GM18909 (cell line): ENCODE results near the gene TNK1.

Experiments used
- ATAC-seq: cut with Tn5 transposase; IDR thresholded peaks from one replicate; pipeline ENCODE4 v1.9.1; 2021; ENCODE audit warnings: mild to moderate bottlenecking; ENCODE audit not compliant: unreplicated experiment, poor library complexity

The TNK1 gene

DNA sequence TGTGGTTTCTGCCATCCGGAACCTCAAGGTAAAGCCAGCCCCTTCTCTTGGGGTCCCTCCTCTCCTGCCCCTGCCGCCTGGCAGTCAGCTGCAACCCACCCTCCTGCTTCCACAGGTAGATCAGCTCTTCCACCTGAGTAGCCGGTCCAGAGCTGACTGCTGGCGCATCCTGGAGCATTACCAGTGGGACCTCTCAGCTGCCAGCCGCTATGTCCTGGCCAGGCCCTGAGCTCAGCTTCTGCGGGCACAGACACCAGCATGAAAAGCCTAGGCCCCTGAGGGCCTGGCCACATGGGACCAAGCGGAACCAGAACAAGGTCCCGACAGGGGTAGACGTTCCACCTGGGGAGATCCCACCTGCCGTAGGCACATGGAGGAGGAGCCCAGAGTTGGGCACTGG is 8.0 kb downstream of the TNK1 start:
- no peak for ATAC-seq

DNA sequence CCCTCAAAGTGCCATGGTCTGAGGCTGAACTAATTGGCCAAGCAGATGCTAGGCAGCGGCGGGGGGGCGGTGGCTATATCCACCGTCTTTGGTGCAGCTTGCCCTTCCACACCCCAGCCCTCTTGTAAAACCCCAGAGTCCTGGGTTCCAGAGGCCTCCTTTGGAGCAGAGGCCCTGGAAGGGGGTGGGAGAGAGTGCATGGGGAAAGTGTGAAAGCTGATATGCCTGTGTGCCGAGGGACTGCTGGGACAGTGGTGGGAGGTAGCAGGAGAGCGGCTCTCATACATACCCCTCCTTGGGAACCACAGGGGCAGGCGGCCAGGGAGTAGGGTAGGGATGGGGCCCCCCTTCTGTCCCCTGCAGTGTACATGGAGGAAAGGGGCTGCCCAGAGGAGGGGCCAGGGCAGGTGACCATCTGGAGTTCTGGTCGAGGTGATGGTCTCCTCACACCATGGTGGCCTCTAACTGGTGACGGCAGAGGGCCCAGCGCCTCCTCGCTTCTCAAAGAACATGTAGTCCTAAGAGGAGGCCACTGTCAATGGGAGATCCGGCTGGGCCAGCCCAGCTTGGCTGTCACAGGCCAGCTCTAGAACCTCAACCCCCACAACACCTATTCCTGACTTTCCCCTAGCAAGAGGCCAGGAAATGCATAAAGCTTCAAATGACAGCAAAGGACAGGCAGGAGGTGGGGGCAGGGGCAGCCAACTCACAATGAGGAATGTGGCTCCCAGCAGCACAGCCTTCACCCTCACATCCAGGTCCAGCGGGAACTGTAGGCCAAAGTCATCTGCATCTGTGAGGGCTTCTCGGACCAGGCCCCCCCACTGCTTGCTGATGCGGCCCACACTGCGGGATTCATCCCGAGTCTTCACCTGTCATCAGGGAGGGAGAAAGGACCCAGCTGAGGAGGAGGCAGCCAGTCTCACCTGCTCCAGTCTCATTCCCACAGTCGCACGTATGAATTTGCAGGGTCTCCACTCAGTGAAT is 9.3 kb downstream of the TNK1 start:
- ATAC-seq: no peak

DNA sequence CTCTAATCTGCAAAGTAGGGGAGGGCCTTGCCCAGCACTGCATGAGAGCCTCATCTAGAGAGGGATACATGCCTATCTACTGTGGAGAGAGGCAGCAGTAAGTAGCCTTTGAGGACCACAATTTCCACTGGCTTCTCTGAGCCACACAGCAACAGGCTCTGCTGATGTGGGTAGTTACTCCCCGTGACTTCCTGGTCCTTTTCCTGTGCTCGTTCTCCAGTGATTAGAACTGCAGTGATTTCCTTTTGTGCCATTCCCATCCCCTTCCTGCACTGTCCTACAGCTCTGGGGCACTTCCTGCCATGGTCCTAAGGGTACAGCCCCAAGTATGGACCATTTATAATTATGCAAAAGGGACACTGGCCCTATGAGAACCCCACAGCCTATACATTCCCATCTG is 10.4 kb downstream of the TNK1 start:
- no peak for ATAC-seq

DNA sequence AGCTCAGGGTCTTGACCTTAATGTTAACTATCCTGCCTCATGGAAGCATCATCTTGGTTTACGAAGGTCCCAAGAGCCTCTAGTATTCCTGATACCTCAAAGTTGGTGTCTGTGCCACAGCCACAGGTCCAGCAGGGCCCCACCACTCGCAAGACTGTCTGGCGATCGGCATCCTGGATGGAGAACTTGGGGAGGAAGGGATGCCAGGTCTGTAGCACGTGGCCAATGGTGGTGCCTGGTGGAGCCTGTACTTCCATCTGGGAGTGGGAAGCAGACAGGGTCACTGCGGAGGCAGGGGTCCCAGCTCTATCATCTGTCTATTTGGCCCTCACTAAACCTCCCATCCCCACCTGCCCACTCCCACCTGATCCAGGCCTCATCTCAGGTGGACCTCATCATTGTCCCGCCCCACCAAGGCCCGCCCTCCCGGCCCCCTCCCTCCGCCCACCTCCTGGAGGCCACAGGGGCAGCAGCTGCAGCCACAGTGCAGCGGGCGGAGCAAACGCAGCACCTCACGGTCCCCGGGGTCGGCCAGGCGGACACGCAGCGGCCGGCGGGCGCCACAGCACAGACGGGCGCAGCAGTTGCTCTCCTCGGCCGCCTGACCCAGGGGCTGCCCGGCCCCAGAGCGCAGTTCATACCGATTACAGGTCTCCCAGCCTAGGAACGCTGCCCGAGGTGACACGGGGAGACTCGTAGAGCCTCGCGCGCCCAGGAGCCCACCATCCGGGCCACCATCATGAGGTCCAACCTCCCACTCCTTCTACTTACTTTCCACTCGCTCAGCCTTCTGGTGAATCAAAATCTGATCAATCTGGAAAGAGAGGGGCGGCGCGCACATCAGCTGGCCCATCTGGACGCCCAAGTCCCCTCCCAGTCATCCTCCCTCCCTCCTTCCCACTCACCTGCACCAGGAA is 12.1 kb downstream of the TNK1 start:
- no peak for ATAC-seq

DNA sequence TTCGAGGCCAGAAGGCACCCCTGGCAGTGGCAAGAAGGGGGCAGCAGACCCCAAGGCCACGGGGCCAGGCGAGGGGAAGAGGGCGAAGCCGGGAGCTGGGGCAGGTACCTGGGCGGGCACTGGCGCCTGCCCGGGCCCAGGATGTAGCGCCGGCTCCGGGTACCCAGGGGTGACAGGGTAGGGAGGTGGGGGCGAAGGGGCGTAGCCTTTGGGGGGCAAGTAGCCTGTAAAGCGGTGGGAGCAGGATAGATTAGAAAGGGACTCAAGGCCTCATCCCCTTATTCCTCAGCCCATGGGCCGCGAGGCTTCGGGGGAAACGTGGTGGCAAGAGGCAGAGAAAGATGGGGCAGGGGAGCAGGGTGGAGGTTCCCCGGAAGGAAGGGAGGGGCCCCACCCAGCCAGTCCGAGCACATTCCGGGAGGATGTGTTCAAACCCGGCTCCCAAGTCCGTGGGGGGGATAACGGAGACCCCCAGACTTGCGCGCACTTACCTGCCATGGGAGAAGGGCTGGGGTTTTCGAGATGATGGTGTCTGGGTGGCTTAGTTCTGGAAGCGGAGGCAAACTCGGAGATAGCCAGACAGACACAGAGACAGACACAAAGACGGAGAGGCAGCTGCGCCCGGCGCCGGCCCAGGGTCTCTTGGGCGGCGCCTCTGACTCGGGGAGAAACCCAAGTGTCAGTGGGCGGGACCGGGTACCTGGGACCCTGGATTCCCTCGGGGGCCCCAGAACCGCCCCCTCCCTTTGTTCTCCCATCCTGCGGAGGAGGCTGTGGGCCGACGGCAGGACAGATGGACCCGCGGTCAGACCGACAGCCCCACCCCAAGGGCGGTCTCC is 12.9 kb downstream of the TNK1 start:
- ATAC-seq: peak; percentile 51

DNA sequence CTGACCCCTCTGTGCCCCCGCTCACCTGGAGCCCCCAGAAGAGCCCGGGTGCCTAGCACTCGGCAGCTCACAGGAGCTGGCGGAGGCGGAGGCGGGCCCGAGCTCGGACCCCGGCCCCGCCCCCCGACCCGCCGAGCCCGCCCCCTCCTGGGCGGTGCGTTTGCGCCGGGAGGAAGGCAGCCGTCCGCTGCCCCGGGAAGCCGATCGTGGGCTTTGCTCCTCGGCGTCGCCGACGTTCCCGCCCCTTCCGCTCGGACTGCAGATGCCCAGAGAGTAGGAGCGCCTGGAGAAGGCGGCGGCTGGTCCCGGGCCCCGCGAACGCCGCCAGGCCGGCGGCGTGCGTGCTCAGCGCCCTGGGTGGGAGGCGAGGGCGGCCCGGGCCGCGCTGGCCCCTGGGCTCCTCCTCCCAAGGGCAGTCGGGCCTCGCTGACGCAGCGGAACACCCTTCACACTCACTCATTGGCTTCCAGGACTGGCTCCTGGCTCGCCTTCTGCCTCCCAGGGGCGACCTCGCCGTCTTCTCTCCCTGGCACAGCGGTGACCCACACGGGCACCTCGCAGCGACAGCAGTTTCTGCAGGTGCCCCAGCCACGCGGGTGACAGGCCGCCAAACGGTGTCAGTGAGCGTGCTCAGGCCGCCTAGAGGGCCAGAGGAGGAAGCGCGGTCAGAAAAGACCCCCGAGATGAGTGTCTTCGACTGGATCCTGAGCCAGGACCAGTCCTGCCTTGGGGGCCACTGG is 13.7 kb downstream of the TNK1 start, which contains the start of gene PLSCR3:
PLSCR3 (minus strand) TSS at position 74 of the 740 bp plus-strand sequence. CDS start 415 bp downstream, outside the sequence.
- ATAC-seq: peak; percentile 80

DNA sequence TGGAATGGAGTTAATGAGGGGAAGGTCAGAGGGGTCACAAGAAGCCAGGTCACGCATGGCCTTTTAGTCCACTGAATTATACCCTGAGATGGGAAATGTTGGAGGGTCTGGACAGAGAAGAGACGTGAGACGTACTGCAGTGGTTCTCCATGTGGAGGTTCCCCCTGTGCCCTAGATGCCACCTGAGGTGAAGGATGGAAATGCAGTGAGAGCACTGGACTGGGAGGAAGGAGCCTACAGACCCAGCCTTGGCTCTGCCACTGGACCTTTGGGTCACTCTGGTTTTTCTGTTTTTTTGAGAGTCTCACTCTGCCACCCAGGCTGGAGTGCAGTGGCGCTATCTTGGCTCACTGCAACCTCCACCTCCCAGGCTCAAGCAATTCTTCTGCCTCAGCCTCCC is 15.3 kb downstream of the TNK1 start:
- ATAC-seq: no peak

DNA sequence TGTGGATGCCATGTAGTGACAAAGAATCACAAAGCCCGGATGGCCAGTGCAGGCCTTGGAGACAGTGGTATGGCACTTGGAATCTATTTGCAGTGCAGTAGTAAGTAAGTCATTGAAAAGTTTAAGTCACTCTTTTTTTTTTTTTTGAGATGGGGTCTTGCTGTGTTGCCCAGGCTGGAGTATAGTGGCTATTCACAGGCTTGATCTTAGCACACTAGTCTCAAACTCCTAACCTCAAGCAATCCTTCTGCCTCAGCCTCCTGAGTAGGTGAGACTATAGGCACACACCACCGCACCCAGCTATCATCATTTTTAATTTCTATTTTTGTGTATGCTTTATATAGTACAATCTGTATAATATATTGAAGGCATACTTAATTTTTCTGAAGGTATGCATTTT is 17.7 kb downstream of the TNK1 start:
- no peak for ATAC-seq

DNA sequence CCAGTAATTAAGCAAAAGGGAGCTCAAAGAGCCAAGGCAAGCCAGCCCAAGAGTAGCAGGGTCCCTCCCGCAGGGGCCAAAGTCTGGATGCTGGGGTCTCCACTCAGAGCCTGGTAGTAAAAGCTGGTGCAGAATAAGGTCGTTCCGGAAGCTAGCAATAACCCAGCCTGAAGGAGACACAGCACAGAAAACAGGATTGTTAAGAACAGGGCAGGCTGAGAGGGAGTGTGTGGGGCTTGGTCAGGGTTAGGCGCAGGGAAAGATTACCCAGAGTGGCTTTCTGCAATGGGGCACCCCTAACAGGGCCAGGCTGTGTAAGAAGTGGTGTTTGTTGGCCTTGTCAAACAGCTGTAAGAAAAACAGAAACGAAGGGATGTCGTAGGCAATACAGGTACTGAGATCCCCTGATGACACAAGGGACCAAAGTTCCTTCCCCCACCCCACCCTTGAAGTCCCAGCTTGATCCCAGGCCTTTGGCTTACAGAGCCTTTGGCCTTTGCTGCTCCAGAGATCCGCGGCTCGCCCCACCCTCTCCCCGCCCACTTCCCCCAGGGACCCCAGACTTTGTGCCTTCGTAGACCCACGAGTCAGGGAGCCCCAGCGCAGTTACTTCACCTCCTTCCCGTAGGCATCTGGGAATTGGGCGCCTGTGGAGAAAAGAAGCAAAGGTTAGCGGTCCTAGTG is 22.3 kb downstream of the TNK1 start:
- no peak for ATAC-seq

DNA sequence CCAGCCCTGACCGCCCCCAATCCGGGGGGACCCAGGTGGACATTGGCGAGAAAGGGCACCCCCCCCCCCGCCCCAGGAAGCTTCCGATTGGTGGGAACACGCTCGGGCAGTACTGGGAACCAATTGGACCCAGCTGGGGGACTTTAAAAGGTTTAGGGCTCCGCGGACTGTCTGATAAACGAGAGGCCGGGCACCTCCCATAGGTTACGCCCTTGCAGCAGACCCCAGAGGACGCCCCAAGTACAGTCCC is 22.8 kb downstream of the TNK1 start:
- ATAC-seq: no peak

DNA sequence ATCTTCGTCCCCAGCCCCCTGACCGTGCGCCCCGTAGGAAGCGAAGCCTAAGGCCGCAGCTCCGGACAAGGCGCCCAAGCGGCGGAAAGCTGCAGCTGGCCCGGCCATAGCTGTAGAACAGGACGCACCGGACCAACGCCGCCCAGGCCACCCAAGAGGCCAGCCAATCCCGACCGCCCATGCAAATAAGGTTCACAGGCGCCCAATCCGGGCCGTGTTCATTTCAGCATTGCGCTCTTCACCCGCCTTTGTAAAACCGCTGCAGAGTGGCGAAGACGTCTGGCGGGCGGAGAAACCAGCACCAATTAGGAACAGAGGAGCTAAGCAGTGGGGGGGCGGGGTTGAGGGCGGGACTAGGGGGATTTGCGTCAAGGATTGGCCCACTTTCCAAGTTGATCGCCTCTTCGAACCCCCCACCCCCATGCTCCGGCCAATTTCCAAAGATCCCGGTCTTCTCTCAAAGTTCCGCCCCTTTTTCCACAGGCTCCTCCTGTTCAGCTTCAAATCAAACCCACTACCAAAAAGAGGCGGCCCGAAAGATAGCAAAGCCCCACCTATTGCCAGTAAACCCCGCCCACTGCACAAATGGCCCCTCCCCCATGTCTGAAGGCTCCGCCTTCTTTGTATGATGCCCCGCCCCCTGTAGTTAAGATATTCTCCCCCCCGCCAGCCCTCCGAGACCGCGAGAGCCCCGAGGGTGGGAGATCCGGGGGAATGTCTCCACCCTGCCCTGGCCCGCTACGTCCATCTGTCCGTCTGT is 23.3 kb downstream of the TNK1 start, which contains the start of gene TMEM256:
TMEM256 (minus strand) TSS at position 121 of the 760 bp plus-strand sequence; CDS start at position 108, 13 bp downstream.
- ATAC-seq: peak; percentile 87

DNA sequence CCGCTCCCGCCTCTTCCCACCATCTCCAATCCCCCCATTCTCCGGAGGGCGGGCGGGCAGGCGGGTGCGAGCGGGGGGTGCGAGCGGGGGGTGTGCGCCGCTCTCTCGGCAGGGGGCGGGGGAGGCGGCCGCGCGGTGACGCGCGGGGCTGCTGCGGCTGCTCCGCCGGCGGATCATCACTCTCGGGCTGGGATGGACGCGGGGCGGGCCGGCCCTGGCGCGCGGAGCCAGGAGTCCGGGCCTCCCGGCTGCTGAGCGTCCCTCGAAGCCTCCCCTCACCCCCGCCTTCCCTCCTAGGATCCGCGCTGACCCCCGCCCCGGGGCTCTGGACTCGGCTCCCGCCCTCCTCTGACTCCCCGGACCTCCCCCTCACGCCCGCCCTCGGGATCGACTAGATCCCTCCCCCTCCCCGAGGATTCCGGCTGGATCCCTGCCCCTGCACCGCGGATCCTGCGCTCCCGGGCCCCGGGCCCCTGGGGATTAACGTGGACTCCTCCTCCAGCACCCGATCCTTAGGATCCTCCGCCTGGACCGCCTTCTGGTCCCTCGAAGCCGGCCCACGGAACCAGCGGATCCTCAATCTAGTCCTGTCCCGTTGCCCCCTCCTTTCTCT is 24.0 kb downstream of the TNK1 start:
- peak; percentile 5 for ATAC-seq

DNA sequence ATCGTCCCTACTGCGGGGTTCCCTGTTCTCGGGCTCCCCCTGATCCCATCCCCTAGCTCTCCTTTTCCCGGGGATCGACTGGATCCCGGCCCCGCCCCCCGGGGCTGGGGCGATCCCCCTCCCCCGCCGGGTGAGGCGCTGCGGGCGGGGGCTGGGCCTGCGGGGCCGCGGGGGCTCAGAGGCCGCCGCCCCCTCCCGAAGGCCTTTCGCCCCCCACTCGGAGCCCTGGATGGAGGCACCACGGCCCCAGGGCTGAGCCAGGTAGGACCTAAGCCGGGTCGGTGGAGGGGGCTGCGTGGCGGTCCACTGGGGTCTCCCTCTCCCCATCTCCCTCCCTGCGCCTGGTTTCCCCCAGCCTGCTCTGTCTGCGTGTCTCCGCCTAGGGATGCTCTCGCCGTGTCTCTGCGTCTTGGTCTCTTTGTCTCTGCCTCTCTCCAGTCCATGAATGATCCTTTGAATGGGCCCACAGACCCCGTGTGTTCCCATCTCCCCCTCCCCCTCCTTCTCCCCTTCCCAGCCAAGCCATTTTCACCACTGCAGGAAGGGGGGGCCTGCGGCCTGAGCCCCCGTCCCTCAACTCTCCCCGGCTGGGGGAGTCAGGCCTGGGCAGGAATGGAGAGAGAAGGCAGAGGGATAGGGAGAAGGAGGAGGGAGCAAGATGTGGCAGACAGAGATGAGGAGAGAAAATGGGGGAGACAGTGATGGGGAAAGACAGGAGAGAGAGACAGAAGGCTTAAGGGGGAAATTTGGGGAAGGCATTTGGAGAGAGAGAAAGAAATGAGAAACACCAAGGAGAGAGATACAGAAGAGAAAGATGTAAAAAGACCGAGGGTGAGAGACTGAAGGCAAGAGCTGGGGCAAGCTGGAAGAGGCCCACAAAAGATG is 24.7 kb downstream of the TNK1 start:
- ATAC-seq: no peak

DNA sequence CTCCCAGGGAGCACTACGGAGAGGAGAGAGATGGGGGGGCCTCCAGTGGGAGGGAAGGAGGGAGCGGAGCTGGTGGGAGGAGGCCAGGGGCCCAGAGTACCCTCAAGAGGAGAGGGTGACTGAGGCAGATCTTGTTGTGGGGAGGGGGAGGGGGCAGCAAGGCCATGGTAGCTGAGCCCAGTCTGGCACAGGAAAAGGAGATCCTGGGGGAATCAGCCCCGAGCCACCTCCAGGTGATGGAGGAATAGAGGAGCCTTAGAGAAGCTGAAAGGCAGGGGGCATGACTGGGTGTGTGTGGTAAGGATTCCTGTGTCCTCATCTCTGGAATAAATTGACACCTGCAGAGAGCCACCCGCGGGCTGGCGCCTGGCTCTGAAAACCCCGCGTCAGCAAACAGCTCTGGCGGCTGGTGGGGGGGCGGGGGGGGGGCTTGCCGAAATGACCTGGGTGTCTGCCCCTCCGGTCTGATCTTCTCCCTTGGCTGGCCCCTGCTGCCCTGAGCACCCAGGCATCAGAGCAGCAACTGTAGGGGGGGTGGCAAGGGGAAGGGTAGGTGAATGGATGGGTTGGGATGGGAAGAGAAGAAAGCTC is 25.4 kb downstream of the TNK1 start:
- ATAC-seq: no peak

DNA sequence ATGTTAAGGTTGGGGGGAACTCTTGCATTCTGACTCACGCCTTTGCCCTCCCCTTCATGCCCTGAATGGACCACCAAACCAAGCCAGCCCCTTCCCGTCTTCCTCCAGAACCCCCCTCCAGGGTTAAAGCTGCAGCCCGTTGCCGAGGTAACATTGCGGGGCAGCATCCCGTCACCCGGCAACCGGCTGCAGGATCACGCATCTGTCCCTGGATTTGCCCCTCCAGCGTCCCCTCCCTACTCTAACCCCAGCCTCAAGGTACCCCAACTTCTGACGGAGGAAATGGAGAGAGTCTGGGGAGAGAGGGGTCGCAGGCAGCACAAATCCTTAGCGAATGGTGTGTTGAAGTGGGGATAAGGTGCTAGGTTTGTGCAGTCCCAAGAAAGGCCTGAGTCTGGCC is 26.2 kb downstream of the TNK1 start:
- ATAC-seq: no peak

DNA sequence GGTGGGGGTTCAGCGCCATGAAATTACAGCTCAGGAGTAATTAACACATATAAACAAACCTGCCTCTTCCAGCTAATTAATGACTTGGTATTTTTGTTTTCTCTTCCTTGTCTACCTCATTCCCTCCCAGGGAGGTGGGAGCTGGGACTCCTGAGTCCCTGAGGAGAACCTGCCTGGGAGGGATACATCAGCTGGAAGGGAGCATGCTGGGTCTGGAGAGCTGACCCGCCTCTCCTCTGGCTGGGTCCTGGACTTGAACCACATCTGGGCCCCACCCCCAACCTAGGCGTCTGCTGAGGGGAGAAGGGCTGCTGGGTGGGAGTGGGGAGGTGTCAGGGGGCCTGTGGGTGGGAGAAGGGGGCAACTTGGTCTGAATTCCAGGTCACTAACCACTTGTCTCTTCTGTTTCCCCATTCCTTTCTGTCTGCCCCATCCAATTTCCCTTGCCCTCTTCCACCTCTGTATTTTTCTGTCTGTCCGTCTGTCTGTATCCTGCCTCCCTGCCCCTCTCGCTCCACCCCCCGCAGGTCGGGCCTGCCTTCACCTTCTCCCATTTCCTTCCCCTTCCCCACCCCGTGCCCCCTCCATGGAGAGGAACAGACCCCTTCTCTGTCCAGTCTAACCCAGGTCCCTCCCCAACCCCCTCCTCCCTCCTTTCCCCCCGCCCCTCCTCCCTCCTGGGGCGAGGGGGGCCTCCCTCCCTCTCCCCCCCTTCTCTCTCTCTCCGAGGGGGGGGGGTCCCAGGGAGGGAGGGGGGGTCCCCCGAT is 26.8 kb downstream of the TNK1 start, which contains the start of gene NLGN2:
NLGN2 (plus strand) TSS at position 361 of the 767 bp plus-strand sequence. CDS start 411 bp downstream, outside the sequence.
- no peak for ATAC-seq
